RWPE2 (cell line): ENCODE results near the gene FOXL1.

Experiments
- ATAC-seq: fragments of 200-7000 bp; cut with Tn5 transposase; 3 replicates; pipeline ENCODE4 v1.9.1; 2021; ENCODE audit warnings: low read depth
- DNase-seq: peaks from one replicate; pipeline ENCODE4 v3.0.0-alpha.2; 2020; ENCODE audit warnings: low spot score
- H3K27ac ChIP-seq: fragments of 450-650 bp; 2 replicates; pipeline ENCODE4 v1.5.1; 2017; ENCODE audit warnings: mild to moderate bottlenecking; ENCODE audit not compliant: poor library complexity, severe bottlenecking
- H3K27me3 ChIP-seq: fragments of 250-450 bp; sonication (Bioruptor Pico); 2 replicates; pipeline ENCODE4 v1.5.1; 2021; ENCODE audit warnings: mild to moderate bottlenecking, moderate library complexity; ENCODE audit not compliant: insufficient read depth, poor library complexity, severe bottlenecking
- H3K36me3 ChIP-seq: fragments of 250-450 bp; sonication (Bioruptor Pico); 2 replicates; pipeline ENCODE4 v1.5.1; 2020; ENCODE audit warnings: low read depth, mild to moderate bottlenecking, moderate library complexity
- H3K4me1 ChIP-seq: fragments of 250-450 bp; sonication (Bioruptor Pico); 2 replicates; pipeline ENCODE4 v1.5.1; 2021; ENCODE audit warnings: mild to moderate bottlenecking, moderate library complexity; ENCODE audit not compliant: insufficient read depth, poor library complexity, severe bottlenecking
- H3K4me3 ChIP-seq: fragments of 250-450 bp; sonication (Bioruptor Pico); 2 replicates; pipeline ENCODE4 v1.5.1; 2021; ENCODE audit warnings: mild to moderate bottlenecking, moderate library complexity; ENCODE audit not compliant: severe bottlenecking
- H3K9me3 ChIP-seq: fragments of 250-450 bp; sonication (Bioruptor Pico); 2 replicates; pipeline ENCODE4 v1.5.1; 2021; ENCODE audit warnings: mild to moderate bottlenecking, moderate library complexity; ENCODE audit not compliant: severe bottlenecking
- TF ChIP-seq, protein P1 (sequence below): fragments of 450-650 bp; IDR thresholded peaks from one replicate; pipeline ENCODE4 v1.5.1; 2017; ENCODE audit warnings: mild to moderate bottlenecking, moderate library complexity; ENCODE audit not compliant: poor library complexity, severe bottlenecking

The FOXL1 gene

GRCh38 chr16:86563469-86564345, 14.6 kb upstream of the FOXL1 start:
- Histone ChIP-seq H3K4me3 (peak overlapping the region; percentile 5), H3K4me1 (peaks cover 4% of the 10 kb centered on the region), H3K27ac (no peak overlapping the region), H3K36me3 (no peaks in the 10 kb centered on the region), H3K27me3 (peaks cover 8% of the 10 kb centered on the region), H3K9me3 (no peaks in the 10 kb centered on the region)
- DNase-seq = no peak
- ATAC-seq = peak; percentile 38
- TF ChIP-seq, protein P1, sequence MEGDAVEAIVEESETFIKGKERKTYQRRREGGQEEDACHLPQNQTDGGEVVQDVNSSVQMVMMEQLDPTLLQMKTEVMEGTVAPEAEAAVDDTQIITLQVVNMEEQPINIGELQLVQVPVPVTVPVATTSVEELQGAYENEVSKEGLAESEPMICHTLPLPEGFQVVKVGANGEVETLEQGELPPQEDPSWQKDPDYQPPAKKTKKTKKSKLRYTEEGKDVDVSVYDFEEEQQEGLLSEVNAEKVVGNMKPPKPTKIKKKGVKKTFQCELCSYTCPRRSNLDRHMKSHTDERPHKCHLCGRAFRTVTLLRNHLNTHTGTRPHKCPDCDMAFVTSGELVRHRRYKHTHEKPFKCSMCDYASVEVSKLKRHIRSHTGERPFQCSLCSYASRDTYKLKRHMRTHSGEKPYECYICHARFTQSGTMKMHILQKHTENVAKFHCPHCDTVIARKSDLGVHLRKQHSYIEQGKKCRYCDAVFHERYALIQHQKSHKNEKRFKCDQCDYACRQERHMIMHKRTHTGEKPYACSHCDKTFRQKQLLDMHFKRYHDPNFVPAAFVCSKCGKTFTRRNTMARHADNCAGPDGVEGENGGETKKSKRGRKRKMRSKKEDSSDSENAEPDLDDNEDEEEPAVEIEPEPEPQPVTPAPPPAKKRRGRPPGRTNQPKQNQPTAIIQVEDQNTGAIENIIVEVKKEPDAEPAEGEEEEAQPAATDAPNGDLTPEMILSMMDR = peak; percentile 100

DNA sequence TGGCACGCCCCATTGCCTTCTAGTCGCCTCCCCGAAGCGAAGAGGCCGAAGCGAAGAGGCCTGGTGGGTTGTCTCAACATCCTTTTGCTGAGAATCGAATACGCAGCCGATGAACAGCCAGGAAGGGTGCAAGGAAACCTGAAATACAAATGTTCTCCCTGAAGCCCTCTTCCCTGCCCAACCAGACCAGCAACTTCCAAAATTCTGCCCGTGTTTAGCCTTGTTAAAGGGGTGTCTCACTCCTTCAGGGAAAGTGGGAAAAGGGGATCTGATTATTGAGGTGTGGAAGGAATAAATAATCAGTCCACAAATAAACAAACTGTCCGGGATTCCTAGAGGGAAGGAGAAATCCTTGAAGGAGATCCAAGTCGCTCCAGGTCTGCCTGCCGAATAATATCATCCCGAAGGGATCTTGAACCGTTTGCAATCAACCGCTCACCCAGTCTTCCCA, 13.1 kb upstream of the FOXL1 start:
- Histone ChIP-seq H3K4me1 (peaks cover 7% of the 10 kb centered on the region), H3K36me3 (peaks cover 6% of the 10 kb centered on the region; the same call in 1 of the 2 replicates), H3K27ac (no peak overlapping the region), H3K27me3 (peaks cover 14% of the 10 kb centered on the region), H3K9me3 (no peaks in the 10 kb centered on the region), H3K4me3 (no peak overlapping the region)
- TF ChIP-seq, protein P1 = no peak
- DNase-seq (no peak), ATAC-seq (no peak)

DNA sequence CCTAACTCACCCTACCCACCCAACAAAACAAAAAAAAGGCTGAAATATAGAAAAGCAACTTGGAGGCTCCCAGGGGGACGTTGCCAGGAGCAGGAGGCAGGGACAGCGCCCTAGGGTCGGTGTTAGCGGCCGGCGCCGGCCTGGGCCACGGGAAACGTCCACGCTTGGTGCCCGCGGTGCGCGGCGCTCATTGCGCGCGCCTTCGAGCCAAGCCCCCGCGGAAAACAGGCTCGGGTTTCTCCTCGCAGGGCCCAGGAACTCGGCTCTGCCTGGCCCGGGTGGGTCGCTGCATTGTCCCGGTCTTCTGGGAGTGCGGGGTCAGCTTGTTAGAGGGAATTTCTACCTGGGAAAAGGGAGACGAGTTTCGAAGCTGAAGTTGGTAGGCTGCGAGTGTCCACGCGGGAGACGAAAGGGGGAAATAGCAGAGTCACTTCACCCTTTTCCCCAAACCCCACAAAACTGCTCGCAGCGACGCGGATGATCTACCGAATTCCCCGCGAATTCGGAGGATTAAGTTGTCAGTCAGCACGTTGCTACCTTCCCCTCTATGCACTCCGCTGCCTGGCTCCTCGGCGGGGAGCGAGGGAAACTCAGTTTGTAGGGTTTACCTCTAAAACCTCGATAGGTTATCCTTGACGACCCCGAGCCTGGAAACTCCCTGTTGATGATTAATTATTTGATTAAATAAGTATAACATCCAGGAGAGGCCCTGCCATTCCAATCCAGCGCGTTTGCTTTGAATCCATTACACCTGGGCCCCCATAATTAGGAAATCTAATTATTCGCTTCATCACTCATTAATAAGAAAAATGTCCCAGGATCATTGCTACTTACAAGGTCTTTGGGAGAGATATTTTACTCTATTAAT, 12.5 kb upstream of the FOXL1 start:
- Histone ChIP-seq H3K9me3 (no peaks in the 10 kb centered on the region), H3K27me3 (peaks cover 14% of the 10 kb centered on the region), H3K4me1 (peaks cover 7% of the 10 kb centered on the region), H3K36me3 (peaks cover 12% of the 10 kb centered on the region; the same call in 1 of the 2 replicates), H3K4me3 (peak overlapping the region; percentile 80), H3K27ac (peak overlapping the region; percentile 76)
- DNase-seq (no peak), ATAC-seq (no peak)
- TF ChIP-seq, protein P1 = no peak

DNA sequence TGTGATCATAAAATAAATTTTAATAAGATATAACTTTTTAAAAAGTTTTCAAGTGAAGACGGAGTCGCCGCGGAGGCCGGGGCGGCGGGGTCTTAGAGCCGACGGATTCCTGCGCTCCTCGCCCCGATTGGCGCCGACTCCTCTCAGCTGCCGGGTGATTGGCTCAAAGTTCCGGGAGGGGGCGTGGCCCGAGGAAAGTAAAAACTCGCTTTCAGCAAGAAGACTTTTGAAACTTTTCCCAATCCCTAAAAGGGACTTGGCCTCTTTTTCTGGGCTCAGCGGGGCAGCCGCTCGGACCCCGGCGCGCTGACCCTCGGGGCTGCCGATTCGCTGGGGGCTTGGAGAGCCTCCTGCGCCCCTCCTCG, 11.8 kb upstream of the FOXL1 start, which contains the start of gene FOXC2:
FOXC2 (plus strand) TSS at position 229 of the 365 bp plus-strand sequence. CDS start 507 bp downstream, outside the sequence.
- DNase-seq (peak; percentile 95), ATAC-seq (peak; percentile 69)
- Histone ChIP-seq H3K4me3 (peak within 1 kb of the TSS; percentile 80), H3K4me1 (peaks cover 7% of the 10 kb centered on the region), H3K27me3 (peaks cover 14% of the 10 kb centered on the region), H3K27ac (peak within 1 kb of the TSS; percentile 76), H3K9me3 (no peaks in the 10 kb centered on the region), H3K36me3 (peaks cover 12% of the 10 kb centered on the region; the same call in 1 of the 2 replicates)
- TF ChIP-seq, protein P1 = no peak
